IMR-90 (cell line): Measurements from ENCODE around the gene TNFAIP8L1. TPM values are rescaled to one million over a fixed set of nuclear protein-coding genes. Genes with fewer than 3 reads are reported as not detected.

Experiments
- ATAC-seq: fragments of 200-7000 bp; cut with Tn5 transposase; 2 replicates; pipeline ENCODE4 v1.9.1; 2020; ENCODE audit warnings: low read depth, mild to moderate bottlenecking, moderate library complexity
- BruUV-seq: library from RNA; stranded (reverse); fragments of 400-500 nt; replicated peaks from 2 replicates; lab custom pipeline; 2021; lab: Mats Ljungman, UMichigan
- CTCF ChIA-PET: fragments of 300-600 bp; formaldehyde crosslinking; extraction: SDS; loops from one replicate; lab custom pipeline; 2021; ENCODE audit warnings: antibody characterized with exemption; lab: Yijun Ruan, JAX
- POLR2A ChIA-PET: fragments of 300-600 bp; sonication (Branson Sonifier 250); formaldehyde crosslinking; loops from one replicate; lab custom pipeline; 2022; ENCODE audit warnings: antibody characterized with exemption; ENCODE audit not compliant: unreplicated experiment; lab: Charles Lee
- DNase-seq: peaks from one replicate; pipeline ENCODE4 v3.0.0; 2013
- H2AFZ ChIP-seq: replicated peaks from 2 replicates; pipeline ENCODE3; 2013; ENCODE audit warnings: low read length, mild to moderate bottlenecking; ENCODE audit not compliant: poor library complexity
- H2AK5ac ChIP-seq: 2 replicates; pipeline ENCODE4 v1.6.1; 2013; ENCODE audit warnings: low read depth, low read length, inconsistent platforms
- H2AK9ac ChIP-seq: replicated peaks from 2 replicates; pipeline ENCODE3; 2013; ENCODE audit warnings: mild to moderate bottlenecking, low read depth, low read length, moderate library complexity; ENCODE audit not compliant: poor library complexity
- H2BK120ac ChIP-seq: 2 replicates; pipeline ENCODE4 v1.6.1; 2013; ENCODE audit warnings: low read depth, low read length, inconsistent platforms
- H2BK15ac ChIP-seq: 3 replicates; pipeline ENCODE4 v1.6.1; 2013; ENCODE audit warnings: low read depth, low read length, inconsistent platforms
- H2BK20ac ChIP-seq: 2 replicates; pipeline ENCODE4 v1.6.1; 2013; ENCODE audit warnings: low read depth, mild to moderate bottlenecking, inconsistent platforms, low read length, moderate library complexity
- H2BK5ac ChIP-seq: 2 replicates; pipeline ENCODE4 v1.6.1; 2013; ENCODE audit warnings: mild to moderate bottlenecking, low read depth, low read length, inconsistent platforms; ENCODE audit not compliant: poor library complexity, severe bottlenecking
- H3K14ac ChIP-seq: replicated peaks from 2 replicates; pipeline ENCODE4 v1.6.1; 2013; ENCODE audit warnings: low read depth, low read length, inconsistent platforms
- H3K18ac ChIP-seq: 2 replicates; pipeline ENCODE4 v1.6.1; 2013; ENCODE audit warnings: low read depth, low read length, control low read depth
- H3K23ac ChIP-seq: 2 replicates; pipeline ENCODE4 v1.6.1; 2013; ENCODE audit warnings: low read depth, low read length, inconsistent platforms
- H3K27ac ChIP-seq: 2 replicates; pipeline ENCODE4 v1.5.1; 2013; ENCODE audit warnings: mild to moderate bottlenecking, control low read depth, low read length; ENCODE audit not compliant: insufficient read depth
- H3K27me3 ChIP-seq: 2 replicates; pipeline ENCODE4 v1.6.1; 2013; ENCODE audit warnings: low read length; ENCODE audit not compliant: control insufficient read depth, insufficient read depth
- H3K36me3 ChIP-seq: 2 replicates; pipeline ENCODE4 v1.6.1; 2013; ENCODE audit warnings: low read length, mixed read lengths; ENCODE audit not compliant: control insufficient read depth, insufficient read depth
- H3K4ac ChIP-seq: 2 replicates; pipeline ENCODE4 v1.6.1; 2013; ENCODE audit warnings: low read depth, low read length, inconsistent platforms
- H3K4me1 ChIP-seq: 2 replicates; pipeline ENCODE4 v1.6.1; 2013; ENCODE audit warnings: low read length, mixed read lengths; ENCODE audit not compliant: control insufficient read depth, insufficient read depth
- H3K4me2 ChIP-seq: 2 replicates; pipeline ENCODE4 v1.6.1; 2013; ENCODE audit warnings: low read depth, mild to moderate bottlenecking, control low read depth, low read length, moderate library complexity
- H3K4me3 ChIP-seq: 2 replicates; pipeline ENCODE4 v1.5.1; 2013; ENCODE audit warnings: low read depth, mild to moderate bottlenecking, control low read depth, low read length, moderate library complexity; ENCODE audit not compliant: insufficient read depth
- H3K56ac ChIP-seq: 2 replicates; pipeline ENCODE4 v1.6.1; 2013; ENCODE audit warnings: low read length, inconsistent platforms; ENCODE audit not compliant: insufficient read depth; ENCODE audit errors: extremely low read depth
- H3K79me1 ChIP-seq, 2 experiments: 2 replicates each; pipeline ENCODE4 v1.6.1; 2013; ENCODE audit warnings: low read length in 2 of 2, inconsistent platforms in 1 of 2, low read depth in 1 of 2
- H3K9ac ChIP-seq: 2 replicates; pipeline ENCODE4 v1.6.1; 2013; ENCODE audit warnings: low read depth, low read length, control low read depth
- H3K9me1 ChIP-seq: 2 replicates; pipeline ENCODE4 v1.6.1; 2013; ENCODE audit warnings: low read length, inconsistent platforms; ENCODE audit not compliant: insufficient read depth
- H3K9me3 ChIP-seq: 2 replicates; pipeline ENCODE4 v1.6.1; 2013; ENCODE audit warnings: low read length; ENCODE audit not compliant: control insufficient read depth, insufficient read depth
- H4K20me1 ChIP-seq: 2 replicates; pipeline ENCODE4 v1.6.1; 2013; ENCODE audit warnings: low read length, inconsistent platforms; ENCODE audit not compliant: insufficient read depth
- H4K5ac ChIP-seq: 2 replicates; pipeline ENCODE4 v1.6.1; 2013; ENCODE audit warnings: mild to moderate bottlenecking, low read depth, low read length, control low read depth
- H4K8ac ChIP-seq, 2 experiments: 2 replicates each; pipeline ENCODE4 v1.6.1; 2013; ENCODE audit warnings: low read depth in 2 of 2, low read length in 2 of 2, control low read depth in 1 of 2, inconsistent platforms in 1 of 2
- H4K91ac ChIP-seq: 2 replicates; pipeline ENCODE4 v1.6.1; 2013; ENCODE audit warnings: low read depth, low read length, inconsistent platforms; ENCODE audit not compliant: insufficient read depth
- BHLHE40 ChIP-seq: fragments of 150-350 bp; IDR thresholded peaks from 2 replicates; pipeline ENCODE4 v1.6.1; 2016; ENCODE audit warnings: mild to moderate bottlenecking, low read depth, low read length
- CEBPB ChIP-seq: IDR thresholded peaks from 2 replicates; pipeline ENCODE4 v1.6.1; 2012; ENCODE audit warnings: low read depth, low read length, improper control_type of control experiment
- CHD1 ChIP-seq: IDR thresholded peaks from 2 replicates; pipeline ENCODE4 v1.6.1; 2012; ENCODE audit warnings: low read depth, low read length, improper control_type of control experiment
- CTCF ChIP-seq: conservative IDR thresholded peaks from 2 replicates; pipeline ENCODE4 v1.5.1; 2012; ENCODE audit warnings: mild to moderate bottlenecking, low read depth, low read length, improper control_type of control experiment
- ELK1 ChIP-seq: fragments of 150-350 bp; IDR thresholded peaks from 2 replicates; pipeline ENCODE4 v1.6.1; 2016; ENCODE audit warnings: low read depth, mild to moderate bottlenecking, low read length, moderate library complexity, borderline replicate concordance
- FOS ChIP-seq: fragments of 150-350 bp; IDR thresholded peaks from 2 replicates; pipeline ENCODE4 v1.6.1; 2016; ENCODE audit warnings: low read depth, low read length
- MAZ ChIP-seq: IDR thresholded peaks from 2 replicates; pipeline ENCODE4 v1.6.1; 2012; ENCODE audit warnings: low read depth, mild to moderate bottlenecking, low read length, improper control_type of control experiment, moderate library complexity, borderline replicate concordance
- MXI1 ChIP-seq: IDR thresholded peaks from 2 replicates; pipeline ENCODE4 v1.6.1; 2012; ENCODE audit warnings: low read depth, mild to moderate bottlenecking, low read length, moderate library complexity, borderline replicate concordance
- POLR2A ChIP-seq: IDR thresholded peaks from 2 replicates; pipeline ENCODE4 v1.6.1; 2012; ENCODE audit warnings: mild to moderate bottlenecking, low read depth, low read length
- RAD21 ChIP-seq: IDR thresholded peaks from 2 replicates; pipeline ENCODE4 v1.6.1; 2012; ENCODE audit warnings: low read length, improper control_type of control experiment
- RCOR1 ChIP-seq: IDR thresholded peaks from 2 replicates; pipeline ENCODE4 v1.6.1; 2012; ENCODE audit warnings: mild to moderate bottlenecking, low read length, improper control_type of control experiment; ENCODE audit not compliant: insufficient replicate concordance
- RFX5 ChIP-seq: IDR thresholded peaks from 2 replicates; pipeline ENCODE4 v1.8.0; 2012; ENCODE audit warnings: low read depth, mild to moderate bottlenecking, low read length, moderate library complexity
- SMC3 ChIP-seq: fragments of 150-350 bp; IDR thresholded peaks from 2 replicates; pipeline ENCODE4 v1.6.1; 2016; ENCODE audit warnings: low read depth, mild to moderate bottlenecking, antibody characterized with exemption, low read length, moderate library complexity
- WGBS, 2 experiments: methylation state at CpG; one replicate each; pipeline versions ENCODE4 v1.1.5 to v1.1.7; 2013; ENCODE audit warnings: missing lambda C conversion rate in 2 of 2; ENCODE audit not compliant: insufficient read length in 1 of 2; ENCODE audit errors: extremely low coverage in 2 of 2; 5-methylcytosine and 5-hydroxymethylcytosine counted together
- dilution Hi-C: fragments of 300-500 bp; cut with HindIII; formaldehyde crosslinking; loops from one replicate; pipeline ENCODE4 v1.14.3; 2018; ENCODE audit warnings: low sequenced_read_pairs; ENCODE audit not compliant: unreplicated experiment
- in situ Hi-C: fragments of 300-500 bp; cut with MboI; formaldehyde crosslinking; loops from 3 replicates; pipeline ENCODE4 v1.14.3; 2019; ENCODE audit warnings: low sequenced_read_pairs, inconsistent platforms, mixed read lengths
- intact Hi-C: fragments of 100-400 bp; cut with micrococcal nuclease; formaldehyde crosslinking; loops from 2 replicates; pipeline ENCODE4 v1.10.0; 2022
- polyA plus RNA-seq, 3 experiments: library from polyadenylated mRNA; depleted of rRNA; stranded (reverse); fragments of >200 nt; gene quantifications; 2 replicates each; pipeline ENCODE4 v1.2.3, GENCODE V29; 2012; ENCODE audit warnings: low replicate concordance in 1 of 3
- total RNA-seq: library from RNA; depleted of rRNA; stranded (reverse); fragments of >200 nt; gene quantifications from 2 replicates; pipeline ENCODE4 v1.2.3, GENCODE V29; 2012

Gene TNFAIP8L1
- total and polyA plus RNA-seq, 2 of the 4 experiments (the other 2 are of a cell fraction): 2.5 to 6.0 TPM

- no peak overlapping the region for H3K56ac ChIP-seq
- no TSS peak for BruUV-seq
These were observed 63.4 kb downstream of the TNFAIP8L1 start for GRCh38 chr19:4702764-4703163.

More at GRCh38 chr19:4702764-4703163, 63.4 kb downstream of the TNFAIP8L1 start:
- H3K23ac ChIP-seq: no peak overlapping the region
- H3K27me3 ChIP-seq: no peaks in the 10 kb centered on the region
- H4K20me1 ChIP-seq: no peaks in the 10 kb centered on the region; the same call in 1 of the 2 replicates
- no peaks in the 10 kb centered on the region for H3K4me1 ChIP-seq
- peaks cover 14 to 25% of the 10 kb centered on the region in 2 experiments for H3K79me1 ChIP-seq
- no peak overlapping the region for H2BK15ac ChIP-seq
- H3K4ac ChIP-seq: no peak overlapping the region
- H4K91ac ChIP-seq: no peak overlapping the region
- no peak overlapping the region for H2BK20ac ChIP-seq
- ChIA-PET CTCF (no interaction called here), POLR2A (no interaction called here)
- no peak overlapping the region for H2AFZ ChIP-seq
- intact Hi-C loops: no loop called here
- in situ Hi-C loops: no loop called here
- peaks cover 4% of the 10 kb centered on the region; the same call in 1 of the 2 replicates for H3K9me1 ChIP-seq
- dilution Hi-C loops: no loop called here
- no peak overlapping the region for H3K27ac ChIP-seq
- WGBS, 2 experiments: 94% methylated on average over 3 of the region's 11 CpGs; no CpG with 5 or more reads in 1 of the 2 experiments
- H3K4me2 ChIP-seq: no peak overlapping the region
- no peak overlapping the region for H2AK5ac ChIP-seq
- no peak overlapping the region for H3K18ac ChIP-seq
- no peak overlapping the region for H2BK5ac ChIP-seq
- no peak overlapping the region for H3K14ac ChIP-seq
- no peak overlapping the region for H3K4me3 ChIP-seq
- no peak overlapping the region for H4K8ac ChIP-seq
- ATAC-seq (no peak), DNase-seq (no peak)
- no peaks in the 10 kb centered on the region for H3K9me3 ChIP-seq
- H2BK120ac ChIP-seq: no peak overlapping the region
- H2AK9ac ChIP-seq: no peak overlapping the region
- no peak for TF ChIP-seq FOS
- TF ChIP-seq SMC3: no peak
- no peak for TF ChIP-seq CEBPB
- TF ChIP-seq RCOR1: no peak
- no peak for TF ChIP-seq RAD21
- TF ChIP-seq CTCF: no peak
- TF ChIP-seq POLR2A: no peak
- TF ChIP-seq MAZ: no peak
- no peak for TF ChIP-seq ELK1
- TF ChIP-seq CHD1: no peak
- TF ChIP-seq RFX5: no peak
- no peak for TF ChIP-seq BHLHE40
- no peak for TF ChIP-seq MXI1
- no peak overlapping the region for H3K9ac ChIP-seq
- H4K5ac ChIP-seq: no peak overlapping the region
- H3K36me3 ChIP-seq: peaks cover 63% of the 10 kb centered on the region
